Retinal pigment epithelial cell (primary cell): ENCODE data around the gene MADCAM1.

Experiments used
- DNase-seq: peaks from one replicate; pipeline ENCODE4 v3.0.0-alpha.2; 2010; ENCODE audit warnings: low read depth
- H3K4me3 ChIP-seq: 2 replicates; pipeline ENCODE4 v1.5.1; 2011; ENCODE audit warnings: mild to moderate bottlenecking, low read length, control low read depth, moderate library complexity
- TF ChIP-seq, protein P1 (sequence below): conservative IDR thresholded peaks from 2 replicates; pipeline ENCODE4 v1.5.1; 2011; ENCODE audit warnings: low read depth, low read length, control low read depth, inconsistent platforms

Gene MADCAM1

DNA sequence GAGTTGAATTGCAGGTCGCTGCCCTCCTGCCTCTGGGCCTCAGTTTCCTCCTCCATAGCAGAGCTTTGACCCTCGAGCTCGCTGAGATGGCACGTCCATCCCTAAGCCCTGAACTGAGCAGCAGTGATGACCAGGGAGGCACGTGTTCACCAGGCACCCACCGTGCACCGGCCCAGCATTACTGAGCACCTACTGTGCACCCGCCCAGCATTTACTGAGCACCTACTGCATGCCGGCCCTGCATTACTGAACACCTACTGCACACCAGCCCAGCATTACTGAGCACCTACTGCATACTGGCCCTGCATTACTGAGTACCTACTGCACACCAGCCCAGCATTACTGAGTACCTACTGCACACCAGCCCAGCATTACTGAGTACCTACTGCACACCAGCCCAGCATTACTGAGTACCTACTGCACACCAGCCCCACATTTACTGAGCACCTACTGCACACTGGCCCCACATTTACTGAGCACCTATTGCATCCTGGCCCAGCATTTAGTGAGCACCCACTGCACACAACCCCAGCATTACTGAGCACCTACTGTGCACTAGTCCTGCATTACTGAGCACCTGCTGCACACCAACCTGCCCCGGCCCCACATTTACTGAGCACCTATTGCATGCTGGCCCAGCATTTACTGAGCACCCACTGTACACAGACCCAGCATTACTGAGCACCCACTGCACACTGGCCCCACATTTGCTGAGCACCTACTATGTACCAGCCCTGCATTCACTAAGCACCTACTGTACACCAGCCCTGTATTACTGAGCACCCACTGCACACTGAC lies 17.3 kb downstream of the MADCAM1 start:
- no peak overlapping the region for H3K4me3 ChIP-seq
- no peak for DNase-seq

GRCh38 chr19:514166-514663 lies 17.9 kb downstream of the MADCAM1 start:
- TF ChIP-seq, protein P1, sequence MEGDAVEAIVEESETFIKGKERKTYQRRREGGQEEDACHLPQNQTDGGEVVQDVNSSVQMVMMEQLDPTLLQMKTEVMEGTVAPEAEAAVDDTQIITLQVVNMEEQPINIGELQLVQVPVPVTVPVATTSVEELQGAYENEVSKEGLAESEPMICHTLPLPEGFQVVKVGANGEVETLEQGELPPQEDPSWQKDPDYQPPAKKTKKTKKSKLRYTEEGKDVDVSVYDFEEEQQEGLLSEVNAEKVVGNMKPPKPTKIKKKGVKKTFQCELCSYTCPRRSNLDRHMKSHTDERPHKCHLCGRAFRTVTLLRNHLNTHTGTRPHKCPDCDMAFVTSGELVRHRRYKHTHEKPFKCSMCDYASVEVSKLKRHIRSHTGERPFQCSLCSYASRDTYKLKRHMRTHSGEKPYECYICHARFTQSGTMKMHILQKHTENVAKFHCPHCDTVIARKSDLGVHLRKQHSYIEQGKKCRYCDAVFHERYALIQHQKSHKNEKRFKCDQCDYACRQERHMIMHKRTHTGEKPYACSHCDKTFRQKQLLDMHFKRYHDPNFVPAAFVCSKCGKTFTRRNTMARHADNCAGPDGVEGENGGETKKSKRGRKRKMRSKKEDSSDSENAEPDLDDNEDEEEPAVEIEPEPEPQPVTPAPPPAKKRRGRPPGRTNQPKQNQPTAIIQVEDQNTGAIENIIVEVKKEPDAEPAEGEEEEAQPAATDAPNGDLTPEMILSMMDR: no peak
- no peak for DNase-seq
- H3K4me3 ChIP-seq: no peak overlapping the region

More for the DNA sequence above, 17.3 kb downstream of the MADCAM1 start:
- TF ChIP-seq, protein P1: no peak

- DNase-seq: no peak
- no peak overlapping the region for H3K4me3 ChIP-seq
Observed at GRCh38 chr19:517721-518597, 21.7 kb downstream of the MADCAM1 start.

DNA sequence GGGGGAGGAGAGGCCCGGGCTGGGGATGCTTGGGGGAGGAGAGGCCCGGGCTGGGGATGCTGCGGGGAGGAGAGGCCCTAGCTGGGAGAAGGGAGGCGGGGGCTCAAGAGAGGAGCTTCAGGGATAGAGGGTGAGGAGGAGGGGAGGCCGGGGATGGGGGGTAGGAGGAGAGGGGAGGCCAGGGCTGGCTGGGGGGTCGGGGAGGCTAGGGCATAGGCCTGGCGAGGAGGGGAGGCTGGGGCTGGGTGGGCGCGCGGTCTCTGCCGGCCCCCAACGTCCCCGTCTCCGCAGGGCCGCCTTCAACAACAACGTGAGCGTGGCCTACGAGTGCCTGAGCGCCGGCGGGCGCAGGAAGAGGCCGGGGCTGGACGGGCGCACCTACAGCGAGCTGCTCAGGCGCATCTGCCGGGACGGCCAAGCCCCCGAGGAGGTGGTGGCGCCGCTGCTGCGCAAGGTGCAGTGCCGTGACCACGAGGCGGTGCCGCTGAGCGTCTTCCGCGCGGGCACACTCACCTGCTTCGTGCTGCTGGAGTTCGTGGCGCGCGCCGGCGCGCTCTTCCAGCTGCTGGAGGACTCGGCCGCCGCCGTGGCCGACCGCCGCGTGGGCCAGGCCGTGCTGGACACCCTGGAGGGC lies 22.4 kb downstream of the MADCAM1 start:
- no peak overlapping the region for H3K4me3 ChIP-seq
- DNase-seq: no peak
- TF ChIP-seq, protein P1: no peak

More at GRCh38 chr19:517721-518597, 21.7 kb downstream of the MADCAM1 start:
- TF ChIP-seq, protein P1: no peak

DNA sequence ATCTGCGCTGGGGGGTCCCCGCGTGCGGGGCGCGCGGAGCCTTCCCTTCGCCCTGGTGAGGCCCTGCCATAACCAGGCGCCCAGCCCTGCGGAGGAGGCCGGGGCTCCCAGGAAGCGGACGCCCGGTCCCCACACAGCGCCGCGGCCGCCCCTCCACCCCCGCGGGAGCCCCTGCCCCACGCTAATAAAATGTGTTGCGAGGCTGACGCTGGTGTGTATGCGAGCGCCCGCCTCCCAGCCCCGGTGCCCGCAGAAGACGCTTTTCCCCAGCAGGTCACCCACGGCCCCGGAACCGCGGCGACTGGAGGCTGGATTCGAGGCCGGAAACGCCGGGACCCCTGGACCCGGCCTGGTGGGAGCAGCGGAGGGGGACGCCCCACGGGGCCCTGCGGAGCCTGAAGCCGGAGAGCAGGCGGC lies 23.2 kb downstream of the MADCAM1 start:
- DNase-seq: no peak
- no peak overlapping the region for H3K4me3 ChIP-seq
- TF ChIP-seq, protein P1: no peak

DNA sequence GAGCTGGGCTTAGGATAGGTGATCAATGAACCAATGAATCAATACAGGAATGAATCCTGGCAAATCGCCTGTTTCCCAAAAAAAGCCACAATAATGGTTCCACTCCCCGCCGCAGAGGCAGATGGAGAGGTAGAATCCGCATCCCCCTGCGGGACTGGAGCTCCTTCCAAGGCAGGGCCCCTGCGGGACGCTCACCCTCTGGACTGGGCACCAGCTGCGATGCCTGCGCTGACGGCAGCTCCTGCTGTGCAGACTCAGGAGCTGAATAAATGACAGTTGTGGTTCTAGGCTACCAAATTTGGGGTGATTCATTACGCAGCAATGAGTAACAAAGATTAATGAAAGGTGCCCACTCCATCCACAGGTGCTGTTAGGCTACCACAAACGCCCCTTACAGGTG lies 26.4 kb downstream of the MADCAM1 start:
- TF ChIP-seq, protein P1: no peak
- DNase-seq: no peak
- no peak overlapping the region for H3K4me3 ChIP-seq
